ENCODE measurements around the gene SLC4A1. TPM values are rescaled to one million over a fixed set of nuclear protein-coding genes. Genes with fewer than 3 reads are reported as not detected.
A peak's percentile ranks its signal among the peaks of the same experiment; 100 is the strongest.

The SLC4A1 gene
- total and polyA plus RNA-seq, 2 of the 13 experiments (the other 11 are each of a cell fraction or from before 2014, with no cell fraction given), result not detected

DNA sequence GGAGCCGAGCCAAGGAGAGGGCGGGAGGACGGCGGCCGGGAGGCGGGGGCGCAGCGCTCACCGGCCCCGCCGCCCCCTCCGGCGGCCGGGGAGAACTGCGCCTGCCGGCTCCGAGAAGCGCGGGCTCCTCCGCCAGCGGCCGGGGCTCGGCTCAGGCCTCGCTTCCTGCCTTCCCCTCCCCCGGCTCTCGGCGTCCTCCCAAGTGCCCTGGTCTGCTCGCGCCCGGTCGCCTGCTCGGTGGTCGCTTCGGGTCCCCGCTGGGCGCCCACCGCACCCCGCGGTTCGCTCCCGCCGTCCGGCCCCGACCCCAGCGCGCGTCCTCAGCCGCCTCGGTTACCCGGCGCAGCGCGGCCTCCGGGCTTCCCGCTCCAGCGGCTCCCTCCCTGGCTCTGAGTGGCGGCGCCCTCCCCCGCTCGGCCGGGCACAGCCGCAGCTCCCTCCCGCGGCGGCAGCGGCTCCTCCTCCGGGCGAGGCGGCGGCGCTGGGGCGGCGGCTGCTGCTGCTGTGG, 48.8 kb downstream of the SLC4A1 start (continued):
- no peak for TF ChIP-seq ZNF138 (CRISPR knock-in tag; IDR thresholded peaks at IDR 0.05; ENCODE audit: low read depth)
- no peak for TF ChIP-seq ZNF232 (CRISPR knock-in tag; IDR thresholded peaks at IDR 0.05; ENCODE audit: borderline replicate concordance)
- no peak for TF ChIP-seq SOX5 (CRISPR knock-in tag; IDR thresholded peaks at IDR 0.05; ENCODE audit: borderline replicate concordance)
- TF ChIP-seq ZNF777 (CRISPR knock-in tag; IDR thresholded peaks at IDR 0.05), result no peak
- TF ChIP-seq SKI (IDR thresholded peaks at IDR 0.05; ENCODE audit: partially characterized antibody), result peak; percentile 49
- no peak for TF ChIP-seq RARG (CRISPR knock-in tag; IDR thresholded peaks at IDR 0.05; ENCODE audit: low read depth)
- peak; percentile 27; the same call in 1 of the 2 replicates for TF ChIP-seq SALL2 (CRISPR knock-in tag; IDR thresholded peaks at IDR 0.05)
- TF ChIP-seq ZNF607 (CRISPR knock-in tag; IDR thresholded peaks at IDR 0.05; ENCODE audit: borderline replicate concordance), result peak; percentile 46; the same call in 1 of the 2 replicates
- TF ChIP-seq, protein P1, sequence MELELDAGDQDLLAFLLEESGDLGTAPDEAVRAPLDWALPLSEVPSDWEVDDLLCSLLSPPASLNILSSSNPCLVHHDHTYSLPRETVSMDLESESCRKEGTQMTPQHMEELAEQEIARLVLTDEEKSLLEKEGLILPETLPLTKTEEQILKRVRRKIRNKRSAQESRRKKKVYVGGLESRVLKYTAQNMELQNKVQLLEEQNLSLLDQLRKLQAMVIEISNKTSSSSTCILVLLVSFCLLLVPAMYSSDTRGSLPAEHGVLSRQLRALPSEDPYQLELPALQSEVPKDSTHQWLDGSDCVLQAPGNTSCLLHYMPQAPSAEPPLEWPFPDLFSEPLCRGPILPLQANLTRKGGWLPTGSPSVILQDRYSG (CRISPR knock-in tag; IDR thresholded peaks at IDR 0.05), result 0 out of 2 replicates have a peak, but pooled peaks have one; percentile 35
- no peak for TF ChIP-seq NR0B2 (CRISPR knock-in tag; IDR thresholded peaks at IDR 0.05)
- TF ChIP-seq ZNF567 (CRISPR knock-in tag; IDR thresholded peaks at IDR 0.05; ENCODE audit: borderline replicate concordance), result no peak
- TF ChIP-seq ZNF225 (CRISPR knock-in tag; IDR thresholded peaks at IDR 0.05), result 0 out of 2 replicates have a peak, but pooled peaks have one; percentile 17
- TF ChIP-seq ZNF10 (CRISPR knock-in tag; IDR thresholded peaks at IDR 0.05; ENCODE audit: borderline replicate concordance, low read depth), result no peak
- 0 out of 2 replicates have a peak, but pooled peaks have one; percentile 25 for TF ChIP-seq EEA1 (CRISPR knock-in tag; IDR thresholded peaks at IDR 0.05; ENCODE audit: borderline replicate concordance)
- no peak for TF ChIP-seq RNF219 (CRISPR knock-in tag; IDR thresholded peaks at IDR 0.05)
- no peak for TF ChIP-seq ZSCAN30 (CRISPR knock-in tag; IDR thresholded peaks at IDR 0.05)
- TF ChIP-seq, protein P2, sequence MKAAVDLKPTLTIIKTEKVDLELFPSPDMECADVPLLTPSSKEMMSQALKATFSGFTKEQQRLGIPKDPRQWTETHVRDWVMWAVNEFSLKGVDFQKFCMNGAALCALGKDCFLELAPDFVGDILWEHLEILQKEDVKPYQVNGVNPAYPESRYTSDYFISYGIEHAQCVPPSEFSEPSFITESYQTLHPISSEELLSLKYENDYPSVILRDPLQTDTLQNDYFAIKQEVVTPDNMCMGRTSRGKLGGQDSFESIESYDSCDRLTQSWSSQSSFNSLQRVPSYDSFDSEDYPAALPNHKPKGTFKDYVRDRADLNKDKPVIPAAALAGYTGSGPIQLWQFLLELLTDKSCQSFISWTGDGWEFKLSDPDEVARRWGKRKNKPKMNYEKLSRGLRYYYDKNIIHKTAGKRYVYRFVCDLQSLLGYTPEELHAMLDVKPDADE (CRISPR knock-in tag; IDR thresholded peaks at IDR 0.05), result 0 out of 2 replicates have a peak, but pooled peaks have one; percentile 53
- TF ChIP-seq RFXAP (CRISPR knock-in tag; IDR thresholded peaks at IDR 0.05; ENCODE audit: borderline replicate concordance), result no peak
- TF ChIP-seq AGO2 (optimal IDR thresholded peaks at IDR 0.05; ENCODE audit: low read depth, low read length), result peak; percentile 90
- no peak for TF ChIP-seq ATM (IDR thresholded peaks at IDR 0.05; ENCODE audit: borderline replicate concordance)
- TF ChIP-seq FOXC1 (CRISPR knock-in tag; IDR thresholded peaks at IDR 0.05; ENCODE audit: borderline replicate concordance), result no peak
- TF ChIP-seq FOXO4 (CRISPR knock-in tag; conservative IDR thresholded peaks at IDR 0.05), result no peak
